Body of pancreas (tissue), 4 donors: ENCODE results near the gene HSBP1.

Source experiments
- CTCF ChIP-seq, 7 experiments: fragments of 450-650 bp in 4 of 7; fragments of 200-600 bp in 3 of 7; sonication (generic) in 3 of 7; IDR thresholded peaks; one replicate each; pipeline ENCODE4 v1.5.1; 2016 to 2019; ENCODE audit warnings: antibody characterized with exemption in 7 of 7
- POLR2A ChIP-seq, 3 donors: fragments of 450-650 bp; IDR thresholded peaks; one replicate each; pipeline ENCODE4 v1.6.1; 2016; ENCODE audit warnings: antibody characterized with exemption in 3 of 3, mild to moderate bottlenecking in 2 of 3

GRCh38 chr16:83806036-83806435 is 1.7 kb upstream of the HSBP1 start:
- TF ChIP-seq CTCF (IDR thresholded peaks at IDR 0.05) = no peak
- TF ChIP-seq POLR2A (IDR thresholded peaks at IDR 0.05) = no peak
